Natural killer cell treated with Interleukin-12 subunit alpha and Interleukin-12 subunit beta and Interleukin-15 and Interleukin-18, amount 100 ng/mL, for 72 hours (primary cell): ENCODE results near the gene TATDN2. TPM values are rescaled to one million over a fixed set of nuclear protein-coding genes. Genes with fewer than 3 reads are reported as not detected.

Source experiments
- ATAC-seq, 2 donors: fragments of 150-1000 bp; cut with Tn5 transposase in 1 of 2; sonication (Bioruptor Pico), chemical (Tn5 transposase) in 1 of 2; 2 replicates each; pipeline ENCODE4 v1.10.0; 2021
- DNase-seq: peaks from one replicate; pipeline ENCODE4 v3.0.0; 2022; ENCODE audit warnings: low spot score
- H3K27ac Mint-ChIP-seq, 2 donors: 1 replicate in 1 of 2; 2 replicates in 1 of 2; pipeline ENCODE4 v1.8.0; 2022; ENCODE audit warnings: mixed read lengths in 2 of 2, mild to moderate bottlenecking in 1 of 2, moderate library complexity in 1 of 2
- H3K27me3 Mint-ChIP-seq, 2 donors: 1 replicate in 1 of 2; 2 replicates in 1 of 2; pipeline ENCODE4 v1.8.0; 2022; ENCODE audit warnings: mixed read lengths in 2 of 2
- H3K36me3 Mint-ChIP-seq: one replicate; pipeline ENCODE4 v1.8.0; 2022; ENCODE audit warnings: mixed read lengths
- H3K4me1 Mint-ChIP-seq, 2 donors: 1 replicate in 1 of 2; 2 replicates in 1 of 2; pipeline ENCODE4 v1.8.0; 2022; ENCODE audit warnings: low read depth in 2 of 2, mixed read lengths in 2 of 2, mild to moderate bottlenecking in 1 of 2
- H3K4me3 Mint-ChIP-seq: one replicate; pipeline ENCODE4 v1.8.0; 2022; ENCODE audit warnings: mixed read lengths
- H3K9me3 Mint-ChIP-seq: 2 replicates; pipeline ENCODE4 v1.8.0; 2022; ENCODE audit warnings: mixed read lengths
- total RNA-seq, 2 donors: library from RNA; stranded (reverse); gene quantifications; one replicate each; pipeline ENCODE4 v1.2.3, GENCODE V29; 2022

The TATDN2 gene, protein sequence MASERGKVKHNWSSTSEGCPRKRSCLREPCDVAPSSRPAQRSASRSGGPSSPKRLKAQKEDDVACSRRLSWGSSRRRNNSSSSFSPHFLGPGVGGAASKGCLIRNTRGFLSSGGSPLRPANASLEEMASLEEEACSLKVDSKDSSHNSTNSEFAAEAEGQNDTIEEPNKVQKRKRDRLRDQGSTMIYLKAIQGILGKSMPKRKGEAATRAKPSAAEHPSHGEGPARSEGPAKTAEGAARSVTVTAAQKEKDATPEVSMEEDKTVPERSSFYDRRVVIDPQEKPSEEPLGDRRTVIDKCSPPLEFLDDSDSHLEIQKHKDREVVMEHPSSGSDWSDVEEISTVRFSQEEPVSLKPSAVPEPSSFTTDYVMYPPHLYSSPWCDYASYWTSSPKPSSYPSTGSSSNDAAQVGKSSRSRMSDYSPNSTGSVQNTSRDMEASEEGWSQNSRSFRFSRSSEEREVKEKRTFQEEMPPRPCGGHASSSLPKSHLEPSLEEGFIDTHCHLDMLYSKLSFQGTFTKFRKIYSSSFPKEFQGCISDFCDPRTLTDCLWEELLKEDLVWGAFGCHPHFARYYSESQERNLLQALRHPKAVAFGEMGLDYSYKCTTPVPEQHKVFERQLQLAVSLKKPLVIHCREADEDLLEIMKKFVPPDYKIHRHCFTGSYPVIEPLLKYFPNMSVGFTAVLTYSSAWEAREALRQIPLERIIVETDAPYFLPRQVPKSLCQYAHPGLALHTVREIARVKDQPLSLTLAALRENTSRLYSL
- total RNA-seq: 10 to 100 TPM; 66.3 to 93.3 TPM

DNA sequence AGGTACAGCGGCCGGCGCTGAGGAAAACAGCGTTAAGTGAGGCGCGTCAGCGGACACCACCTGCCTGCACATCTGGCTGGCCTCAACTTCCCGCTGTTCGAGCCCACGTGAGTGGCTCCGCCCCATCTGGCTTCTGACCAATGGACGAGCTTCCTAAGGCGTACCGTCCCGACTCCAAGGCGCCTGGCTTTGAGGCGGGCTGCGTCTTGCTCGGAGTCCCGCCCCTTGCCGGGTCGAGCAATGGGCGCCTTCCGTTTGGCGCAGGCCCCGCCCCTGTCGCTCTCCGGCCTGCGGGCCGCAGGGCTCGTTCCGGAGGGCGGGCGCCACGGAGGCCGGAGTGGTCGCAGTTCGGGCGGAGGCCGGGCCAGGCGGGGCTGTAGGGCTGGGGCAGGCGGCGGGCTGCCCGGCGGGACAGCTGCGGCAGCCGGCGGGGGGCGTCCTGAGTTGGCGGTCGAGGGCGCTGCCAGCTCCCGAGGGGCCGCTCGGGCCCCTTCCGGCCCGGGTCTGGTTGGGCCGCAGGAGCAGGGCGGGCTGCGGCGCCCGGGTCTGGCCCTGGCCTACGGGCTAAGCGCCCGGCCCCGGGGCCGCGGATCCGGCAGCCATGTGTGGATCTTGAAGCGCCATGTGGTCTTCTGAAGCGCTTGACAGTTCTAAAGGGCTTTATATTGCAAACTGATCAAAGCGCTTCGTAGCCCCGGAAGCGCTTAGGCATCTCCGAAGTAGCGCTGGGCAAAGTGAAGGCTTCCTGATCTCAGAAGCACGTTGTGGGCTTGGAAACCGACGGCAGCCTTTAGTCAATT is at the start of gene TATDN2:
TATDN2 (plus strand) TSS at position 276 of the 800 bp plus-strand sequence. CDS start 742 bp downstream, outside the sequence.
- Mint-ChIP-seq H3K9me3 (peaks cover 3% of the 10 kb centered on the region), H3K36me3 (peaks cover 64% of the 10 kb centered on the region), H3K27ac (peak within 1 kb of the TSS; percentile 85 to 94), H3K4me3 (peak within 1 kb of the TSS; percentile 99), H3K4me1 (peaks cover 45 to 48% of the 10 kb centered on the region in 2 donors), H3K27me3 (no peaks in the 10 kb centered on the region)
- DNase-seq (peak; percentile 98), ATAC-seq (peak; percentile 98)

DNA sequence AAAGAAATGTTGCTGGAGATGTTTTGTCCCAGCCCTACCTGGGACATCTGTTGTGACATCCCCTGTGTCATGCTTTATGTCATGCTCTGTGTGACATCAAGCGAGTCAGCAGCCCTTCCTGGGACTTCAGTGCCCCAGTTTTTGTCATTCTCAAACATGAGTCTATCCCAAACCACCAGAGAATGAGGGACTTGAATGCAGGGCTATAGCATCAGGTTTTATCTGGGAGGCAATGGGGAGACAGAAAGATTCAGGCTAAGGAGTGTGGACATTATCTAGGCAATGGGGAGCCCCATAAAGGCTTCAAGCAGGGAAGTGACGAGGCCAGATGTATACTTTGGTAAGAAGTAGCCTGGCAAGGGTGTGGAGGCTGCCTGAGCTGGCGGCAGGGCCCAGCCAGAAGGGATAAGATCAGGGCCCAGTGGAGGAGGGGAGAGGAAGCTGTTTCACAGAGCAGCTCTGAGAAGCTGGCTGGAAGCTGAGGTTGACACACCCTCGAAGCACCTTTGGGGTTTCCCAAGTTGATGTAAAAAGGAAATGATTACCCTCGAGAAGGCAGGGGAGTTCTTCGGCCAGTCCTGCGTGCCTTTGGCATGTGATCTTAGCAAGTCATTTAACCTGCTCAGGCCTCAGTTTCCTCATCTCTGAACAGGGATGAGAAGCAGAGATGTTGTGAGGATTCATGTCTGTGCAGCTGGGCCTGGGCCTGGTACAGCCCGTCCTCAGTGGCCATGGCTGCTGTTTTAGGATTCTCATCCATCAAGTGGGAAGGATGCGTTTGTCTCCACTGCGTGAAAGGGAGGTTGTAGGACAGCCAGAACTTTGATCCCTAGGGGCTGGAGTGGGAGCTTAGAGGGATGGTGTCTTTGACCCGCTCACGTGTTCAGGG is 49.3 kb upstream of the TATDN2 start:
- DNase-seq (peak; percentile 89), ATAC-seq (peak; percentile 89 to 92)
- Mint-ChIP-seq H3K4me3 (peak overlapping the region; percentile 82), H3K27me3 (no peaks in the 10 kb centered on the region), H3K36me3 (peaks cover 13% of the 10 kb centered on the region), H3K9me3 (no peaks in the 10 kb centered on the region), H3K27ac (peak overlapping the region; percentile 97 to 98), H3K4me1 (peaks cover 60 to 64% of the 10 kb centered on the region in 2 donors)

DNA sequence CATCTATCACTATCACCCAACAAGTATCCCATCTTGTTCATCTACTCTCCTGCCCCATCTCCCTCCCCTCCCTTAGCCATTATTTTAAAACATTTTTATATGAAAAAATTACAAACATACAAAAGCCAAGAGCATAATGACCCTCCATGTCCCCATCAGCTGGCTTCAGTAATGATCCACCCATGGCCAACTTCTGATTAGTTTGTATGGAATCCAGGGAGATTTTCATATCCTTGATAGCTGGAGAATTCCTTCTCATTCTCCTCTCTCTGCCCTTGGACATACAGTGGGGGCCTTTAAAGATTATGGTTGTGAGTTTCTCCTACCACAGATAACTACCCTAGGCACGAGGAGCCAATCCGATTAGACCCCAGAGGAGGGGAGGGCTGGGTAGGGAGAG is 43.3 kb upstream of the TATDN2 start:
- Mint-ChIP-seq H3K9me3 (no peaks in the 10 kb centered on the region), H3K4me3 (no peak overlapping the region), H3K36me3 (peaks cover 27% of the 10 kb centered on the region), H3K27me3 (no peaks in the 10 kb centered on the region), H3K27ac (peak overlapping the region in 1 of 2 donors; percentile 97), H3K4me1 (peaks cover 28 to 37% of the 10 kb centered on the region in 2 donors)
- ATAC-seq: no peak
- DNase-seq: no peak

DNA sequence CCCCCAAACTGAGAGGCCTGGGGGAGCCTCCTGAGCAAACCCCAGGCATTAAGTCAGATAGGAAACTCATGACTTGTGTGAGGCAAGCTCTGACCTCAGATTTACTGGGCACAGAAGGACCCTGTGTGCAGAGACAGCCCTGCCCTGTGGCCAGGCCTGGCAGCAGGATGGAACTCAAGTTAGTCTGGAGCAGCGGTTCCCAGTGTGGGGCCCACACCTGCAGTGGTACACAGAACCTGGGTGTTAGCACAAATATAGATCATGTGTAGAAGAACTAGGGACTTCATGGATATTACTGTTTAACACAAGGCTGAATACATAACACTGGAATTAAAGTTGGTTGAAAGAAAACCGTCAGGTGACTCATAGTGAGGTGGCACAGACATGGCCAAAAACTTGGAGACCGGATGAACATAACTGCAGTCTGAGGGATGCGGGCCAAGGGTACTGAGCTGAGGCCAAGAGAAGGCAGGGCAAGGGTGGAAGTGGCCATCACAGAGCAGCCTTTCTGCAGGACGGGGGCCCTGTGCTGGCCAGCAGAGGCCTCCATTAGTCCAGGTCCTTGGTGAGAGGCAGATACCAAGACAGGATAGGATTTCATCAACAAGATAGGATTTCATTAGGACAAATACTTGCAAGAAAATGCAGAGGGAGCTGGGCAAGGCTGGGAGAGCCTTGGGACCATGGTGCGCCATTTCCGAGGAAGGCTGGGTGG is 42.7 kb upstream of the TATDN2 start:
- Mint-ChIP-seq H3K27me3 (no peaks in the 10 kb centered on the region), H3K27ac (peak overlapping the region; percentile 53 to 97), H3K36me3 (peaks cover 26% of the 10 kb centered on the region), H3K4me3 (peak overlapping the region; percentile 44), H3K9me3 (no peaks in the 10 kb centered on the region), H3K4me1 (peaks cover 26 to 36% of the 10 kb centered on the region in 2 donors)
- DNase-seq: no peak
- peak; percentile 60 to 79 for ATAC-seq

DNA sequence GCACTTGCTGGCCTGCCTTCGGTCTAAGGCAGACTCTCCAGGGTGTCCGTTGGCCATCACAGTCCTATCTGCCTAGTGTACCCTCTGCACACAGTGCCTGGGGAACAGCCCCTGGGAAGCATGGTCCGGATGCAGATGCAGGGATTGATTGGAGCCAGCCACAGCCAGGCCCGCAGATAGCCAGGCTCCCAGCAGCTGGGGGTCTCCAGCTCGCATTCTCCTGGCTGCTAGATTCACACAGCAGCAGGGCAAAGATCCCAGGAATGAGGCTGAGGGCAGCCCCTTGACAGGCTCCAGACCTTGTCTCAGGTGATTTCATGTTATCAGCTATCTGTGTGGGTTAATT is 42.1 kb upstream of the TATDN2 start:
- ATAC-seq (no peak), DNase-seq (no peak)
- H3K9me3 Mint-ChIP-seq: no peaks in the 10 kb centered on the region
- peak overlapping the region; percentile 53 to 97 for H3K27ac Mint-ChIP-seq
- peaks cover 22 to 33% of the 10 kb centered on the region in 2 donors for H3K4me1 Mint-ChIP-seq
- peaks cover 21% of the 10 kb centered on the region for H3K36me3 Mint-ChIP-seq
- H3K4me3 Mint-ChIP-seq: no peak overlapping the region
- no peaks in the 10 kb centered on the region for H3K27me3 Mint-ChIP-seq

DNA sequence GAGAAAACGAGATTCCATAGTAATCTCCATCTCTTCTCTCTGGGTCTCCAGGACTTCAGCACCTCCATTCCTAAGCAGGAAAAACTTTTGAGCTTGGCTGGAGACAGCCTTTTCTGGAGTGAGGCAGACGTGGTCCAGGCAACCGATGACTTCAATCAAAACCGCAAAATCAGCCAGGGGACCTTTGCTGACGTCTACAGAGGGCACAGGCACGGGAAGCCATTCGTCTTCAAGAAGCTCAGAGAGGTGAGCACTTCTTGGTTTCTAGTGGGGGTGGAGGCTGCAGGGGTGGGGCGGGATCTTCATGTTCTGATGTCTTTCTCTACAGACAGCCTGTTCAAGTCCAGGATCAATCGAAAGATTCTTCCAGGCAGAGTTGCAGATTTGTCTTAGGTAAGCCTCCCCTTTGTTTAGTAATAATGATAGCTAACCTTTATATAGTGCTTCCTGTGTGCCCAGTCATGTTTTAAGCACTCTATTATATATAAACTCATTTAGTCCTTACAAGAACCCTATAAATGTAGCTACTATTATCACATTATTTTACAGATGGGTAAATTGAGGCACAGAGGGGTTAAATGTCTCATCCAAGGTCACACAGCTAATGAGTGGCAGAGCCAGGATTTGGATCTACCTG is 35.0 kb upstream of the TATDN2 start:
- Mint-ChIP-seq H3K4me1 (peaks cover 8 to 20% of the 10 kb centered on the region in 2 donors), H3K9me3 (no peaks in the 10 kb centered on the region), H3K27me3 (no peaks in the 10 kb centered on the region), H3K4me3 (no peak overlapping the region), H3K36me3 (peaks cover 40% of the 10 kb centered on the region), H3K27ac (peak overlapping the region in 1 of 2 donors; percentile 45)
- no peak for ATAC-seq
- DNase-seq: no peak

DNA sequence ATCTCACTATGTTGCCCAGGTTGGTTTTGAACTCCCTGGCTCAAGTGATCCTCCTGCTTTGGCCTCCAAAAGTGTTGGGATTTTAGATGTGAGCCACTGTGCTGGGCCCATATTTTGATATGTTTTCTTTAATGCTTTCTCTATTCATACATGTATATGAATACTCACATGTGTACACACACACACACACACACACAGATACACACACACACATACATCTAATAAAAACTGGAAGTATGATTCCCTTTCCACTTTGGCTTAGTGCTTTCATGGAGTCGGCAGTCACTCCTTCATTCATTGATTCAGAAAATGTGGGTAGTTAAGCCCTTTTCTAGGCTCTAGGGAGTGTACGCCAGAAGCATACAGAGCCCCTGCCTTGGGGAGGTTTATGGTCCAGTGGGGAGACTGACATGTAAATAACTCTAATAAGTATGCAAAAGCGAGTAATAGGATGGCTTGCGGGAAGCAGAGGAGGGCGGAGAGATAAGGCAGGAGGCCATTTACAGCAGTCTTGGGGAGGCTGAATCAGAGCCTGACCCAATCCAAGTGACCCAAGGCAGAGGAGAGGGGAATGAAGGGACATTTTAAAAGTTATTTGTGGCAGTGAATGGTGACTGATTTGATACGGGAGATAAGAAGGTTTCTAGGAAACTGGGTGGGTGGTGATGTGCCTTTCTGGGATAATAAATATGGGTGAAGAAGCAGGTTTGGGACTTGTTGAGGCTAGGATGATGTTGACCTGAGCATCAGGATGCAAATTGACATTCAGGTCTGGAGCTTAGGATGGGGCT is 32.5 kb upstream of the TATDN2 start:
- ATAC-seq (no peak), DNase-seq (no peak)
- Mint-ChIP-seq H3K4me1 (peaks cover 14 to 26% of the 10 kb centered on the region in 2 donors), H3K36me3 (peaks cover 35% of the 10 kb centered on the region), H3K27me3 (no peaks in the 10 kb centered on the region), H3K4me3 (no peak overlapping the region), H3K27ac (peak overlapping the region; percentile 50 to 63), H3K9me3 (no peaks in the 10 kb centered on the region)

DNA sequence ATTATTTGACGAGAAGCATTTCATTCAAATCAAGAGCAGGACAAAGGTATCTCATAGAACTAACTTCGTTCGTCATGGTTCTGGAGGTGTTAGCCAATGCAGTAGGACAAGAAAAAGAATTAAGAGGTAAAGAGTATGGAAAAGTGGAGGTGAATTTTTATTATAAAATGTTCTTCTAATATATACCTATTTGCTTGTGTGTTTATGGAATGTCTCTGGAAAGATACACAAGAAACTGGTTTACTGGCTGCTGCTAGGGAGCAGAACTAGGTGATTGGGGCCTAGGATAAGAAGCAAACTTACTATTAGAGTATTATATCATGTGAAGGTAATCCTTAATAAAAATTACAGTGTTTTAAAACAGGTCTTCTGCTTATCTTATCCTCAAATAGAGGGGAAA is 30.9 kb upstream of the TATDN2 start:
- H3K27me3 Mint-ChIP-seq: no peaks in the 10 kb centered on the region
- H3K27ac Mint-ChIP-seq: peak overlapping the region in 1 of 2 donors; percentile 53
- peaks cover 22 to 31% of the 10 kb centered on the region in 2 donors for H3K4me1 Mint-ChIP-seq
- no peaks in the 10 kb centered on the region for H3K9me3 Mint-ChIP-seq
- H3K36me3 Mint-ChIP-seq: peaks cover 33% of the 10 kb centered on the region
- no peak for DNase-seq
- no peak for ATAC-seq
- no peak overlapping the region for H3K4me3 Mint-ChIP-seq

DNA sequence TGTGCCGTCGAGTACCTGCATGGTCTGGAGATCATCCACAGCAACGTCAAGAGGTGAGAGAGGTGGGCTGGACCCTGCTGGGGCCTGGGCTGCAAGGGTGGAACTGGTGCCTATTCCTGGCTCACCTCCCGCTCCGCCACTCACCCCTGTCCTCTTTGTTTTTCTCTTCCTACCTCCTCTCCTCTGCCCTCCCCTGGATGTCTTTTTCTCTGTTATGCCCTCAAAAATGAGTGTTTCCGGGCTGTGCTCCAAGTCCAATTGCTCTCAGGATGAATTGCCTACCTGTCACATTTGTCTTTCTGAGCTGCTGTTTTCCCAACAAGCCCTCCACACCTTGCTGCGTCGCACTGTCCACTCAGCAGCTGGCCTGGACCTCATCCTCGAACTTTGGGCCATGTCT is 28.5 kb upstream of the TATDN2 start:
- peaks cover 45% of the 10 kb centered on the region for H3K36me3 Mint-ChIP-seq
- no peak for DNase-seq
- H3K9me3 Mint-ChIP-seq: peaks cover 2% of the 10 kb centered on the region
- H3K27me3 Mint-ChIP-seq: no peaks in the 10 kb centered on the region
- H3K4me1 Mint-ChIP-seq: peaks cover 46% of the 10 kb centered on the region in 2 donors
- no peak for ATAC-seq
- H3K27ac Mint-ChIP-seq: peak overlapping the region; percentile 84 to 92
- H3K4me3 Mint-ChIP-seq: no peak overlapping the region

DNA sequence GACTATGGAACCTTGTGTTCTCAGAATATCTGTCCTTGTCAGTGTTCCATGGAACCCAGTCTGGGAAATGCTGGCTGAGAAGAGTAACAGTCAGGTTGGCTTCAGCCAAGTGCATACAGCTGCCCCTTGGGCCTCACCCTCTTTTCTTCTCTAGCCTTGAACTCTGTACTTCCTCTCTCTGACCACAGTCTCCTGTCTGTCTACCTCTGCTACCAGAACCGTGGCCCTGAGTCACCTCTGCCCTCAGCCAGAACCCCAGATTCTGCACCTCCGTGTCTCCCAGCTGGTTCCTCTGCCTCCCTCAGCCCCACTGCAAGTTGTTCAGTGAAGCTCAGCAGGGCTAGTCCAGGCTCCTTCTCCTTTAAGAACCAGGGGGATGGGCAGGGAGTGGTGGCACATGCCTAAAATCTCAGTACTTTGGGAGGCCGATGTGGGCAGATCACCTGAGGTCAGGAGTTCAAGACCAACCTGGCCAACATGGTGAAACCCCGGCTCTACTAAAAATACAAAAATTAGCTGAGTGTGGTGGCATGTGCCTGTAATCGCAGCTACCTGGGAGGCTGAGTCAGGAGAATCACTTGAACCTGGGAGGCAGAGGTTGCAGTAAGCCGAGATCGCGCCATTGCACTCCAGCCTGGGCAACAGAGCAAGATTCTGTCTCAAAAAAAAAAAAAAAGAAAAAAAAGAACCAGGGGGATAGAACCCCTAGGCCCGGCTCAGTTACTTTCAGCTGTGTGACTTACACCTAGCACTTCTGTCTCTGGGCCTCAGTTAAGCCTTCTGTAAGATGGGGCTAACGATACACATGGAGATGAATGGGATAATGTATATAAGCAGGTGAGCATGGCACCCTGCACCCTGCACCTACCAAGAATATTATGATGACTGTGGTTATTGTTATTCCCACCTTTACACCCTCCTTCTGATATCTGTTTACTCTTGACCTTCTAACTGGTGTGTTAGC is 24.3 kb upstream of the TATDN2 start:
- DNase-seq: no peak
- Mint-ChIP-seq H3K36me3 (peaks cover 22% of the 10 kb centered on the region), H3K27ac (peak overlapping the region; percentile 84 to 92), H3K4me1 (peaks cover 53 to 55% of the 10 kb centered on the region in 2 donors), H3K4me3 (peak overlapping the region; percentile 87), H3K27me3 (no peaks in the 10 kb centered on the region), H3K9me3 (peaks cover 3% of the 10 kb centered on the region)
- peak; percentile 59 to 71 for ATAC-seq
